Measurements from ENCODE around the gene NR3C1.

NR3C1 gene

GRCh38 chr5:143297756-143298155 lies 105.7 kb downstream of the NR3C1 start:
- H3K27ac Mint-ChIP-seq, result no peak overlapping the region
- no peaks in the 10 kb centered on the region for H3K4me1 Mint-ChIP-seq
- no peak overlapping the region for H3K4me3 Mint-ChIP-seq
- H3K9me3 Mint-ChIP-seq, result no peaks in the 10 kb centered on the region
- TF ChIP-seq CTCF (IDR thresholded peaks at IDR 0.05; ENCODE audit: unreplicated experiment in 3 of 3), result no peak
- H3K36me3 Mint-ChIP-seq (ENCODE audit: low read depth), result peaks cover 28% of the 10 kb centered on the region
- no peaks in the 10 kb centered on the region for H3K27me3 Mint-ChIP-seq (ENCODE audit: low read depth)

GRCh38 chr5:143290125-143290524 lies 113.4 kb downstream of the NR3C1 start:
- Mint-ChIP-seq H3K27ac (no peak overlapping the region), H3K36me3 (ENCODE audit: low read depth) (peaks cover 41% of the 10 kb centered on the region), H3K27me3 (ENCODE audit: low read depth) (no peaks in the 10 kb centered on the region), H3K4me1 (no peaks in the 10 kb centered on the region), H3K9me3 (no peaks in the 10 kb centered on the region), H3K4me3 (no peak overlapping the region)
- TF ChIP-seq CTCF (IDR thresholded peaks at IDR 0.05; ENCODE audit: unreplicated experiment in 3 of 3), result no peak

- Mint-ChIP-seq H3K4me3 (no peak overlapping the region), H3K4me1 (no peaks in the 10 kb centered on the region), H3K36me3 (ENCODE audit: low read depth) (peaks cover 38% of the 10 kb centered on the region), H3K27ac (no peak overlapping the region), H3K27me3 (ENCODE audit: low read depth) (no peaks in the 10 kb centered on the region), H3K9me3 (peaks cover 7% of the 10 kb centered on the region)
- no peak for TF ChIP-seq CTCF (IDR thresholded peaks at IDR 0.05; ENCODE audit: unreplicated experiment in 3 of 3)
These were observed 119.0 kb downstream of the NR3C1 start for GRCh38 chr5:143284521-143284920.

- Mint-ChIP-seq H3K4me3 (no peak overlapping the region), H3K27me3 (ENCODE audit: low read depth) (no peaks in the 10 kb centered on the region), H3K9me3 (peaks cover 7% of the 10 kb centered on the region), H3K27ac (no peak overlapping the region), H3K36me3 (ENCODE audit: low read depth) (peaks cover 38% of the 10 kb centered on the region), H3K4me1 (no peaks in the 10 kb centered on the region)
- no peak for TF ChIP-seq CTCF (IDR thresholded peaks at IDR 0.05; ENCODE audit: unreplicated experiment in 3 of 3)
These were observed 119.5 kb downstream of the NR3C1 start for GRCh38 chr5:143284002-143284401.

DNA sequence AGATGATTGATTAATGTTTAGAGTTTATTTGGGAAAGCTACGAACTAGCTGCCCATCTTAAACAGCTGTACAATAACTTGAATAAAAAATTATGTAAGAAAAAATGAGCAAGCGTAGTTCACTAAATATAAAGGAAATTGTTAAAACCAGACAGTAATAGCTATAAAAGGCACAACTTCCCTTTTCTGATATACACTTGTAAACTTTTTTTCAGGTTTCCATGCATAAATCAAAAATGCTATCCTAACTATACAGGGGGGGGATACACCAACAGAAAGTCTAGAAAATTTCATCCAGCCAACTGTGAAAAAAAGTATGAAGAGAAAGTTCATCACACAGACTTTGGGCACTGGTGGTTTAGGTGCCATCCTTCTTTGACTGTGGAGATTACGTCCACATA lies 122.3 kb downstream of the NR3C1 start:
- no peaks in the 10 kb centered on the region for H3K4me1 Mint-ChIP-seq
- H3K36me3 Mint-ChIP-seq (ENCODE audit: low read depth), result peaks cover 33% of the 10 kb centered on the region
- no peak for TF ChIP-seq CTCF (IDR thresholded peaks at IDR 0.05; ENCODE audit: unreplicated experiment in 3 of 3)
- no peak overlapping the region for H3K27ac Mint-ChIP-seq
- no peaks in the 10 kb centered on the region for H3K27me3 Mint-ChIP-seq (ENCODE audit: low read depth)
- H3K4me3 Mint-ChIP-seq, result no peak overlapping the region
- peaks cover 7% of the 10 kb centered on the region for H3K9me3 Mint-ChIP-seq

- Mint-ChIP-seq H3K9me3 (peaks cover 7% of the 10 kb centered on the region), H3K27me3 (ENCODE audit: low read depth) (no peaks in the 10 kb centered on the region), H3K36me3 (ENCODE audit: low read depth) (peaks cover 26% of the 10 kb centered on the region), H3K4me3 (no peak overlapping the region), H3K4me1 (no peaks in the 10 kb centered on the region), H3K27ac (no peak overlapping the region)
- no peak for TF ChIP-seq CTCF (IDR thresholded peaks at IDR 0.05; ENCODE audit: unreplicated experiment in 3 of 3)
These were observed 123.8 kb downstream of the NR3C1 start for GRCh38 chr5:143279698-143280097.
